ENCODE measurements around the gene PLGRKT.

- TF ChIP-seq GATA2 (IDR thresholded peaks at IDR 0.05; ENCODE audit: low read depth, low read length) (no peak), GATA3 (IDR thresholded peaks at IDR 0.05; ENCODE audit: low read depth, low read length) (no peak)
Observed at GRCh38 chr9:5382479-5382878, 55.2 kb downstream of the PLGRKT start.
